IMR-90 (cell line): ENCODE measurements around the gene SHC2.

ENCODE experiments used
- BHLHE40 ChIP-seq: fragments of 150-350 bp; IDR thresholded peaks from 2 replicates; pipeline ENCODE4 v1.6.1; 2016; ENCODE audit warnings: mild to moderate bottlenecking, low read depth, low read length
- CEBPB ChIP-seq: IDR thresholded peaks from 2 replicates; pipeline ENCODE4 v1.6.1; 2012; ENCODE audit warnings: low read depth, low read length, improper control_type of control experiment
- CTCF ChIP-seq: conservative IDR thresholded peaks from 2 replicates; pipeline ENCODE4 v1.5.1; 2012; ENCODE audit warnings: mild to moderate bottlenecking, low read depth, low read length, improper control_type of control experiment
- MAZ ChIP-seq: IDR thresholded peaks from 2 replicates; pipeline ENCODE4 v1.6.1; 2012; ENCODE audit warnings: low read depth, mild to moderate bottlenecking, low read length, improper control_type of control experiment, moderate library complexity, borderline replicate concordance
- MXI1 ChIP-seq: IDR thresholded peaks from 2 replicates; pipeline ENCODE4 v1.6.1; 2012; ENCODE audit warnings: low read depth, mild to moderate bottlenecking, low read length, moderate library complexity, borderline replicate concordance
- POLR2A ChIP-seq: IDR thresholded peaks from 2 replicates; pipeline ENCODE4 v1.6.1; 2012; ENCODE audit warnings: mild to moderate bottlenecking, low read depth, low read length
- RAD21 ChIP-seq: IDR thresholded peaks from 2 replicates; pipeline ENCODE4 v1.6.1; 2012; ENCODE audit warnings: low read length, improper control_type of control experiment
- RFX5 ChIP-seq: IDR thresholded peaks from 2 replicates; pipeline ENCODE4 v1.8.0; 2012; ENCODE audit warnings: low read depth, mild to moderate bottlenecking, low read length, moderate library complexity
- SMC3 ChIP-seq: fragments of 150-350 bp; IDR thresholded peaks from 2 replicates; pipeline ENCODE4 v1.6.1; 2016; ENCODE audit warnings: low read depth, mild to moderate bottlenecking, antibody characterized with exemption, low read length, moderate library complexity
- USF2 ChIP-seq: fragments of 150-350 bp; IDR thresholded peaks from 2 replicates; pipeline ENCODE4 v1.6.1; 2017; ENCODE audit warnings: mild to moderate bottlenecking, antibody characterized with exemption, low read length, low read depth

GRCh38 chr19:489418-490196 lies 28.8 kb upstream of the SHC2 start:
- TF ChIP-seq CTCF (no peak), POLR2A (no peak), RAD21 (no peak), CEBPB (no peak), BHLHE40 (no peak), USF2 (no peak), MAZ (no peak), RFX5 (no peak), SMC3 (no peak), MXI1 (no peak)
